Smooth muscle cell (in vitro differentiated cells): Measurements from ENCODE around the gene CRTC1. TPM values are rescaled to one million over a fixed set of nuclear protein-coding genes. Genes with fewer than 3 reads are reported as not detected.

Experiments
- DNase-seq: peaks from one replicate; lab custom pipeline; 2025; ENCODE audit not compliant: unreplicated experiment; lab: John Stamatoyannopoulos, UW
- H2AFZ ChIP-seq: fragments of 200-600 bp; sonication (generic); 2 replicates; pipeline ENCODE4 v1.6.0; 2016; ENCODE audit warnings: antibody characterized with exemption, low read depth, mild to moderate bottlenecking
- H3F3A ChIP-seq: fragments of 200-600 bp; sonication (generic); 2 replicates; pipeline ENCODE4 v1.6.0; 2017; ENCODE audit warnings: antibody characterized with exemption, low read depth
- H3K27ac ChIP-seq: fragments of 200-600 bp; sonication (generic); 2 replicates; pipeline ENCODE4 v1.5.1; 2016; ENCODE audit warnings: low read depth, mild to moderate bottlenecking
- H3K27me3 ChIP-seq: fragments of 200-600 bp; sonication (generic); 2 replicates; pipeline ENCODE4 v1.6.1; 2016; ENCODE audit warnings: low read depth, mild to moderate bottlenecking
- H3K36me3 ChIP-seq: fragments of 200-600 bp; sonication (generic); 2 replicates; pipeline ENCODE4 v1.5.1; 2016; ENCODE audit warnings: low read depth
- H3K4me1 ChIP-seq: fragments of 200-600 bp; sonication (generic); 2 replicates; pipeline ENCODE4 v1.5.1; 2016; ENCODE audit warnings: low read depth
- H3K4me2 ChIP-seq: fragments of 200-600 bp; sonication (generic); 2 replicates; pipeline ENCODE4 v1.6.0; 2016; ENCODE audit warnings: mild to moderate bottlenecking
- H3K4me3 ChIP-seq: fragments of 200-600 bp; sonication (generic); 2 replicates; pipeline ENCODE4 v1.5.1; 2016; ENCODE audit warnings: mild to moderate bottlenecking
- H3K79me2 ChIP-seq: fragments of 200-600 bp; sonication (generic); 2 replicates; pipeline ENCODE4 v1.6.0; 2016; ENCODE audit warnings: low read depth, mild to moderate bottlenecking
- H3K9ac ChIP-seq: fragments of 200-600 bp; sonication (generic); 2 replicates; pipeline ENCODE4 v1.6.0; 2016; ENCODE audit warnings: low read depth
- H3K9me3 ChIP-seq: fragments of 200-600 bp; sonication (generic); replicated peaks from 2 replicates; pipeline ENCODE4 v1.5.1; 2016; ENCODE audit warnings: low read depth
- H4K20me1 ChIP-seq: fragments of 200-600 bp; sonication (generic); 2 replicates; pipeline ENCODE4 v1.6.0; 2016; ENCODE audit warnings: low read depth
- WGBS: methylation state at CpG from one replicate; pipeline ENCODE4 v1.1.7; 2016; ENCODE audit warnings: low lambda C conversion rate; 5-methylcytosine and 5-hydroxymethylcytosine counted together
- polyA plus RNA-seq: library from polyadenylated mRNA; unstranded; fragments of >200 nt; fragmentation: Nextera tagmentation; extraction: Ambion mirVana; gene quantifications from 2 replicates; pipeline ENCODE4 v1.2.1, GENCODE V29; 2016
- total RNA-seq: library from RNA; depleted of rRNA; stranded (reverse); fragments of >200 nt; gene quantifications from 2 replicates; pipeline ENCODE4 v1.2.3, GENCODE V29; 2014
- TF ChIP-seq, protein P1 (sequence below): fragments of 200-600 bp; sonication (generic); IDR thresholded peaks from 2 replicates; pipeline ENCODE4 v1.5.1; 2017; ENCODE audit warnings: borderline replicate concordance, mild to moderate bottlenecking, antibody characterized with exemption; ENCODE audit not compliant: insufficient read depth, poor library complexity, severe bottlenecking

Gene CRTC1
- total and polyA plus RNA-seq, 2 experiments from 2014 or later = 1.6 to 3.1 TPM

DNA sequence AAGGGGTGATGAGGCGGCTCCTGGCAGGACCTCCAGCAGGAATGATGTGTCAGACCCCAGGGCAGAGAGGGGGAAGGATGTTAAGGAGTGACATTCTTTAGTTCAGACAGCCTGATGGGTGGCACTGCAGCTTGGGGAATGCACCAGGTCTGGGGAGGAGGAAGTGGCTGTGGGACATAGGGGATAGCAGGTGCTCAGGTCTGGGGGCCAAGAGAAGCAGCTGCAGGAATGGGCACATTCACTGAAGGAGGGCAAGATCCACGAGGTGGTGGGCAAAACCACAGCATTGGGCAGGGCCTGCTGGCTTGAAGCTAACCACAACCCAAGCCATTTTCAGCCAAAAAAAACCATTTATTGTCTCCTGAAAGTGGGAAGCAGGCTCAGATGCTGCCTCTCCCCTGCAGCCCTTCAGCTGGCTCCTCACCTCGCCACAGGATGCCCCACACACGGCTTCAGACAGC, 81.1 kb downstream of the CRTC1 start:
- no peak overlapping the region for H2AFZ ChIP-seq
- TF ChIP-seq, protein P1, sequence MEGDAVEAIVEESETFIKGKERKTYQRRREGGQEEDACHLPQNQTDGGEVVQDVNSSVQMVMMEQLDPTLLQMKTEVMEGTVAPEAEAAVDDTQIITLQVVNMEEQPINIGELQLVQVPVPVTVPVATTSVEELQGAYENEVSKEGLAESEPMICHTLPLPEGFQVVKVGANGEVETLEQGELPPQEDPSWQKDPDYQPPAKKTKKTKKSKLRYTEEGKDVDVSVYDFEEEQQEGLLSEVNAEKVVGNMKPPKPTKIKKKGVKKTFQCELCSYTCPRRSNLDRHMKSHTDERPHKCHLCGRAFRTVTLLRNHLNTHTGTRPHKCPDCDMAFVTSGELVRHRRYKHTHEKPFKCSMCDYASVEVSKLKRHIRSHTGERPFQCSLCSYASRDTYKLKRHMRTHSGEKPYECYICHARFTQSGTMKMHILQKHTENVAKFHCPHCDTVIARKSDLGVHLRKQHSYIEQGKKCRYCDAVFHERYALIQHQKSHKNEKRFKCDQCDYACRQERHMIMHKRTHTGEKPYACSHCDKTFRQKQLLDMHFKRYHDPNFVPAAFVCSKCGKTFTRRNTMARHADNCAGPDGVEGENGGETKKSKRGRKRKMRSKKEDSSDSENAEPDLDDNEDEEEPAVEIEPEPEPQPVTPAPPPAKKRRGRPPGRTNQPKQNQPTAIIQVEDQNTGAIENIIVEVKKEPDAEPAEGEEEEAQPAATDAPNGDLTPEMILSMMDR = no peak
- no peaks in the 10 kb centered on the region for H3K9me3 ChIP-seq
- H3K4me2 ChIP-seq = no peak overlapping the region
- H3K4me1 ChIP-seq = no peaks in the 10 kb centered on the region
- H3K4me3 ChIP-seq = no peak overlapping the region
- no peak overlapping the region for H3K9ac ChIP-seq
- H3K36me3 ChIP-seq = no peaks in the 10 kb centered on the region
- H3K79me2 ChIP-seq = no peaks in the 10 kb centered on the region
- H3K27me3 ChIP-seq = no peaks in the 10 kb centered on the region
- peak overlapping the region; percentile 40 for H3K27ac ChIP-seq
- no peaks in the 10 kb centered on the region for H3F3A ChIP-seq
- H4K20me1 ChIP-seq = no peaks in the 10 kb centered on the region
- no peak for DNase-seq
- 71% methylated on average over 4 of the region's 4 CpGs for WGBS

DNA sequence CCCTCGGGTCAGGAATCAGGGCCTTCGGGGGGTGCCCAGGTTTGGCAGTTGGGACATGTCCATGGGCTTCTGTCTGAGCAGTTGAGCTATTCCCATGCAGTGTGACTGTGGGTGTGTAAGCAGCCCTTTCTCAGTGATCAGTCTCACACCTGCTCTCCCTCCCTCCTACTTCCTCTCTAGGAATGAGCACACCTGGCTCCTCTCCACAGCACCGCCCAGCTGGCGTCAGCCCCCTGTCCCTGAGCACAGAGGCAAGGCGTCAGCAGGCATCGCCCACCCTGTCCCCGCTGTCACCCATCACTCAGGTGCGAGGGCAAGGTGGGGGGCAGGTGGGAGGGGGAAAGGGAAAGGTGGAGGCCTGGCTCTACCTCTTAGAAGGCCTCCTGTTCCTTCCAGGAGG, 81.7 kb downstream of the CRTC1 start:
- TF ChIP-seq, protein P1 = no peak
- H4K20me1 ChIP-seq = no peaks in the 10 kb centered on the region
- H3K4me2 ChIP-seq = no peak overlapping the region
- H3K9me3 ChIP-seq = no peaks in the 10 kb centered on the region
- no peak overlapping the region for H2AFZ ChIP-seq
- H3K36me3 ChIP-seq = no peaks in the 10 kb centered on the region
- no peak overlapping the region for H3K27ac ChIP-seq
- no peaks in the 10 kb centered on the region for H3F3A ChIP-seq
- no peaks in the 10 kb centered on the region for H3K79me2 ChIP-seq
- no peaks in the 10 kb centered on the region for H3K4me1 ChIP-seq
- no peaks in the 10 kb centered on the region for H3K27me3 ChIP-seq
- DNase-seq = no peak
- 95% methylated on average over 8 of the region's 8 CpGs for whole genome bisulfite sequencing
- H3K4me3 ChIP-seq = no peak overlapping the region
- H3K9ac ChIP-seq = no peak overlapping the region

DNA sequence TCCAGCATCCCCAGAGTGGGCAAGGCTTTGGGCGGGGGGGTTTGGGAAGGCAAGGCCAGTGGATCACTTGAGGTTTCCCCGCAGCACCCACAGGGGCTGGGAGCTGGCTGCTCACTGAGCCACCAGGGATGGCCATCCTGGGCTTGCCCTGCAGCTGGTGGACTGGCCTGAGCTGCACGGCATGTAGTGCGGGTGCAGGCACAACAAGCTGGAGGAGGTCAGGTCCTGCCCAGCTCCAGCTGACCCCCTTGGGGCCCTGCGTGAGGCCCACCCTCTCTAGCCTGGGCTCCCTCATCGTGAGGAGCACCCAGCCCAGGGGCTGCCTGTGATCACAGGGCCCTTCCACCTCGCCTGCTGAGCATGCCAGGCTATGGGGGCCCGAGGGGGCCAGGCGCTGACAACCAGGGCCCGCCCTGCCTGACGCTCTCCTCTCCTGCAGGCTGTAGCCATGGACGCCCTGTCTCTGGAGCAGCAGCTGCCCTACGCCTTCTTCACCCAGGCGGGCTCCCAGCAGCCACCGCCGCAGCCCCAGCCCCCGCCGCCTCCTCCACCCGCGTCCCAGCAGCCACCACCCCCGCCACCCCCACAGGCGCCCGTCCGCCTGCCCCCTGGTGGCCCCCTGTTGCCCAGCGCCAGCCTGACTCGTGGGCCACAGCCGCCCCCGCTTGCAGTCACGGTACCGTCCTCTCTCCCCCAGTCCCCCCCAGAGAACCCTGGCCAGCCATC, 84.7 kb downstream of the CRTC1 start:
- Histone ChIP-seq H3K4me2 (no peak overlapping the region), H3K9me3 (no peaks in the 10 kb centered on the region), H3F3A (no peaks in the 10 kb centered on the region), H3K27ac (no peak overlapping the region), H3K9ac (no peak overlapping the region), H4K20me1 (no peaks in the 10 kb centered on the region), H3K27me3 (no peaks in the 10 kb centered on the region), H3K36me3 (no peaks in the 10 kb centered on the region), H3K4me1 (no peaks in the 10 kb centered on the region), H3K79me2 (no peaks in the 10 kb centered on the region), H3K4me3 (no peak overlapping the region), H2AFZ (no peak overlapping the region)
- WGBS = 81% methylated on average over 5 of the region's 30 CpGs
- TF ChIP-seq, protein P1 = peak; percentile 28
- DNase-seq = no peak
